ENCODE data around the gene TBC1D13. TPM values are rescaled to one million over a fixed set of nuclear protein-coding genes. Genes with fewer than 3 reads are reported as not detected.
"Not testable (repeated sequence)": the region's sequence is repeated elsewhere in the genome, so short reads cannot be mapped to it uniquely, and the experiment has no call there.

The TBC1D13 gene, protein sequence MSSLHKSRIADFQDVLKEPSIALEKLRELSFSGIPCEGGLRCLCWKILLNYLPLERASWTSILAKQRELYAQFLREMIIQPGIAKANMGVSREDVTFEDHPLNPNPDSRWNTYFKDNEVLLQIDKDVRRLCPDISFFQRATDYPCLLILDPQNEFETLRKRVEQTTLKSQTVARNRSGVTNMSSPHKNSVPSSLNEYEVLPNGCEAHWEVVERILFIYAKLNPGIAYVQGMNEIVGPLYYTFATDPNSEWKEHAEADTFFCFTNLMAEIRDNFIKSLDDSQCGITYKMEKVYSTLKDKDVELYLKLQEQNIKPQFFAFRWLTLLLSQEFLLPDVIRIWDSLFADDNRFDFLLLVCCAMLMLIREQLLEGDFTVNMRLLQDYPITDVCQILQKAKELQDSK
- total RNA-seq (2014; rRNA removed; shearing (Covaris generic)), result 31.6 and 58.7 TPM in 2 replicates

GRCh38 chr9:128786681-128787601, at the start of gene TBC1D13:
TSS of gene TBC1D13 (plus strand) at chr9:128787253. CDS start at chr9:128787354, 101 bp downstream.
- DNase-seq (ENCODE audit: low read depth), result peak; percentile 78

- DNase-seq (ENCODE audit: low read depth), result no peak
Measured at GRCh38 chr9:128742401-128742800, 44.7 kb upstream of the TBC1D13 start.

DNA sequence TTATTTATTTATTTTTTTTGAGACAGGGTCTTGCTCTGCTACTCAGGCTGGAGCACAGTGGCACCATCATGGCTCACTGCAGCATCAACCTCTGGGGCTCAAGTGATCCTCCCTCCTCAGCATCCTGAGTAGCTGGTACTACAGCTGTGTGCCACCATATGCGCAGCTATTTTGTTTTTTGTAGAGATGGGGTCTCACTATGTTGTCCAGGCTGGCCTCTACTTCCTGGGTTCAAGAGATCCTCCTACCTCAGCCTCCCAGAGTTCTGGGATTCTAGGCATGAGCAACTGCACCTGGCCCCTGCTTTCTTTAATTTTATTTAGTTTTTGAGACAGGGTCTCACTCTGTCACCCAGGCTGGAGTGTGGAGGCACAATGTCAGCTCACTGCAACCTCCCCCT, 43.6 kb upstream of the TBC1D13 start:
- no peak for DNase-seq (ENCODE audit: low read depth)

- no peak for DNase-seq (ENCODE audit: low read depth)
Measured at GRCh38 chr9:128747241-128747640, 39.8 kb upstream of the TBC1D13 start.

DNA sequence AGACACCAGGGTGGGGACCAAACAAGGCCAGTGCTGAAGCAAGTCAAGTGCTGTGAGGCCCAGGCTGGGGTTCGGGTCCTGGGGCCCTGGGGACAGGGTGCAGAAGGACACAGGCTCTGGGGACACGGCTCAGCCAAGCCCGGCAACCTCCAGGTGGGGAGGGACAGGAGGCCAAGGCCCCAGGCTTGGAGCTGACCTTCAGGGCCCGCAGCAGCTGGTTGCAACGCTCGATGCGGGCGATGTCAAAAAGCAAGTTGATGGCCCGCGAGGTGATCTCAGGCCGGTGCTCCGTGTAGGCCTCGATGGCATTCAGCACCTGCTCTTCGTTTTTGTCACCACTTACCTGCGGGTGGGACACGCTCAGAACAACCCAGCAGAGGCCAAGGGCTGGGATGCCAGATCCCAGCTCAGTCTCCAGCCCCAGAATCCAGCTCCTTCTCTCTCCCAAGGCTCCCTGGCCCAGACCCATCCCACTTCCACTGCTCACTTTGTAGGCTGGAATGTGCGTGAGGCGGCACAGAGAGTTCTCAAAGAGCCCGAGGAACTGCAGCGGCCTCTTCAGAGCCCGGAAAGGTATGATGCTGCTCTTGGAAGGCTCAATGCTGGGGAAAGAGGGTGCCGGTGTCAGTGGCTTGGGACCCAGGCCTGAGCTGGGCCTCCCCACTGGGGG, 36.0 kb upstream of the TBC1D13 start:
- DNase-seq (ENCODE audit: low read depth), result no peak

GRCh38 chr9:128753627-128754026, 33.4 kb upstream of the TBC1D13 start:
- no peak for DNase-seq (ENCODE audit: low read depth)

DNA sequence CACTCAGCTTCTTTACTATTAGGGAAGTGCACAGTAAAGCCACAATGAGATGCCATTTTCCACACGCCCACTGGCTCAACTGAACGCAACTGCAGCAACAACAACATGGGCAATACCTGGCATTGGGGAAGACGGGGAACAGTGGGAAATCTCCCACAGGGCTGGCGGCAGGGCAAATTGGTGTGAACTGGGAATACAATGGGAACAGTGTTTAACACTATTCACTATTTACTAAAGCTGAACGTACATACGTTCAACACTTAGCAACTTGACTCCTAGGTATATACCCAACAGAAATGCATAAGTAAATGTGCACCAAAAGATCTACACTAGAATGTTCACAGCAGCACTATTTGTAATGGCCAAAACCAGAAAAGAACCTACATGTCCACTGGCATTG, 29.5 kb upstream of the TBC1D13 start:
- no peak for DNase-seq (ENCODE audit: low read depth)

DNA sequence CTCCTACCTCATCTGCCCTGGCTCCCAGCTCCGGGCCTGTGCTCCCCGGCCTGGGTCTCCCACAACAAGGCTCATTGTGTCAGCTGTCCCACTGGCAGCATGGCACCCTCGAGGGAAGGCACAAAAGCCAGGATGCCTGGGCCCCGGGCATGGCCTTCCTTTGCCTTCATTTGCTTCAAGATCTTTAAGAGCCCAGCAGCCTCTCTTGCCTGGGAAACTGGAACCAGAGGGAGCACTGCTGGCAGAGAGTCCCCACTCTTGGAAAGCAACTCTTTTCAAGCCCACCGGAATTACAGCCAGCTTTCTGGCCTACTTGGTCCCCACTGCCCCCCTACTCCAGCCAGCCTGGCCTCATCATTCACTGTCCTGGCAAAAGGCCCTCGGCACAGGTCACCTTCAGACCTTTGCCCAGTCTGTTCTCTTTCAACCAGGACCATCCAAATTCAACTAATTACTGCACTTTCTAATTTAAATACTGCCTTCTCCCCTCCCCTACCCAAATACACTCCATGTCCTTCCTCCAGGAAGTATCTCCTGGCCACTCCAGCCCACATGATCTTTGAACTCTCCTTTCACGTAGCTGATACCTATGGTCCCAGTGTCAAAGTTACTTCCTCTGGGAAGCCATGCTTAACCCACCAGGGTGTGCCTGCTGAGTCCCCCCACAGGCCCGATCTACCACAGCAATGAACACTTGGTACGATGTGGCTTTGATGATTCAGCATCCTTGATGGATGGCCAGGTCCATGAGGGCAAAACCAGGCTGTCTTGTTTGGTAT, 24.2 kb upstream of the TBC1D13 start:
- no peak for DNase-seq (ENCODE audit: low read depth)

DNA sequence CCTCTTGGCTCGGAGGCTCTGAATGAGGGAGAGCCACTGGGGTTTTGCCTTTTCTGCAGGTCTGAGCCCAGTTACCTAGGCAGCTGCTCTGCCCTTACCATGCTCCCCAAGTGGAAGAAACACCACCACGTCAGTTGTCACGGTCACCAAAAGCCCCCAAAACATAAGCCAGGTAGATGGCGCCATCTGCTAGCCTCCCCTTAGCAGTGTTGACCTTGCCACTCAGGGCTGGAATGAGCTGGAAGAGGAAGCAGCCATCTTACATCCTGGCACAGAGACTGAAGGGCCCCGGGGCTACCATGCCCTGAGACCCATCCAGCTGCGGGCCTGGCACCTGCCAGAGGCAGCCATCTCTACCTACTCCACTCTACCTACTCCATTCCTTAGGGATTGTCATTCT, 22.7 kb upstream of the TBC1D13 start:
- no peak for DNase-seq (ENCODE audit: low read depth)

DNA sequence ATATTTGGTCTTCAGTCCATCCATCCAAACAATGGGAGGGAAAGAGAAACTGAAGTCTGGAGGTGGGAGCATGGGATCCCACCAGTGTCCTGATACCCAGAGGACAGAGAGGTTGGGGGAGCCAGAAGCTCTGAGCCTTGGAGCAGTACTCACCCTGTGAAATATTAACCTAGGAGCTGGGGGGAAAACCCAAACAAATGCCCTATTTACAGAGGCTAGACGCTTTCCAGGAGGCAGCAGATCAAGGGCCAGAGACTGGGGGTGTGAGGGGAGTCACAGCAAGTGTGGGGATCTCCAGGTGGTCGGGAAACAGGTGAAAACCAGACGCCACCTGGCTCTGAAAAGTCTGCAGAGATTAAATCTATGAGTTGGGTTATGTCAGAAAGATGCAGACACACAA, 21.6 kb upstream of the TBC1D13 start:
- no peak for DNase-seq (ENCODE audit: low read depth)

DNA sequence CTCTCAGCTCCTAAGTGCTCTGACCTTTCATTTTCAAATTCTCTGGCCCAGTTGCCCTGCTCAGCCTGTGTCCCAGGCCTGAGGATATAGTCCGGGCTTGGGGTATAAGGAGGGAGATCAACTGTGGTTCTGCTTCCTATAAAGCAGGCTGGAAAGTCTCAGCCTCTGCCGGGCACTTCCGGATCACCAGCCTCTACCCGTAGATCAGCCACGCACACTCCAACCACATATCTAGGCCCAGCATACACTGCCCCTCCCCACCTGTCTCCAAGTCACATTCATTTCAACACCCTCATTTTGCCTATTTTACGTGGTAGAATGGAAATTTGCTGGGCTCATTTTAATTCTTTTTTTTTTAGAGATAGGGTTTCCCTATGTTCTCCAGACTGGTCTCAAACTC, 18.4 kb upstream of the TBC1D13 start:
- no peak for DNase-seq (ENCODE audit: low read depth)

- no peak for DNase-seq (ENCODE audit: low read depth)
Measured at GRCh38 chr9:128770286-128771030, 16.6 kb upstream of the TBC1D13 start.

DNA sequence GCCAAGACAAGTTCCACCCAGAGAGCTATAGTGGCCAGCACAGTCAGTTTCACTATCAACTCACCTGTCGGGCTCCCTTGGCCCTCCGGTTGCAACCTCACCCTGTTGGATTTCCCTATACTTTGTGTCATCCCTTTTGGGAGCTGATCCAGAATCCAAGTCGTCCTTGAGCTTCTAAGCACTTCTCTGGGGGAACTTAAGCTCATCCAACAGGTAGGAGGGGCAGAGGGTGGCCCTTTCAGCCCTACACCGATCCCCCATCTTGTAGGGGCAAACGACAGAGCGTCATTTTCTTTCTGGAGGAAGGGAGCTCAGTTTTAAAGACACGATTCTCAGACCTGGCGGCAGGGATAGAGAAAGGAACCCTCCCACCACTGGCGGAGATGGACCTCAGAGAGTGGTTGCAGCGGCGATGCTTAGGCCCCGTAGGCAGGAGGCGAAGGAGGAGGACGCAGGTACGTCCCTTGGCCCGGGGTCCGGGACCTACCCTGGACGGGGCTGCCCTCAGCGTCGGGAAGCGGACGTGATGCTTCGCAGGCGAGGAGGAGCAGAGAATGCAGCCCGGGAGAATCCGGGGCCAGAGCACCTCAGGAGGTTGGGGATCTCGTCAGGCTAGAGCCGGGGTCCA, 15.8 kb upstream of the TBC1D13 start:
- peak; percentile 42 for DNase-seq (ENCODE audit: low read depth)

DNA sequence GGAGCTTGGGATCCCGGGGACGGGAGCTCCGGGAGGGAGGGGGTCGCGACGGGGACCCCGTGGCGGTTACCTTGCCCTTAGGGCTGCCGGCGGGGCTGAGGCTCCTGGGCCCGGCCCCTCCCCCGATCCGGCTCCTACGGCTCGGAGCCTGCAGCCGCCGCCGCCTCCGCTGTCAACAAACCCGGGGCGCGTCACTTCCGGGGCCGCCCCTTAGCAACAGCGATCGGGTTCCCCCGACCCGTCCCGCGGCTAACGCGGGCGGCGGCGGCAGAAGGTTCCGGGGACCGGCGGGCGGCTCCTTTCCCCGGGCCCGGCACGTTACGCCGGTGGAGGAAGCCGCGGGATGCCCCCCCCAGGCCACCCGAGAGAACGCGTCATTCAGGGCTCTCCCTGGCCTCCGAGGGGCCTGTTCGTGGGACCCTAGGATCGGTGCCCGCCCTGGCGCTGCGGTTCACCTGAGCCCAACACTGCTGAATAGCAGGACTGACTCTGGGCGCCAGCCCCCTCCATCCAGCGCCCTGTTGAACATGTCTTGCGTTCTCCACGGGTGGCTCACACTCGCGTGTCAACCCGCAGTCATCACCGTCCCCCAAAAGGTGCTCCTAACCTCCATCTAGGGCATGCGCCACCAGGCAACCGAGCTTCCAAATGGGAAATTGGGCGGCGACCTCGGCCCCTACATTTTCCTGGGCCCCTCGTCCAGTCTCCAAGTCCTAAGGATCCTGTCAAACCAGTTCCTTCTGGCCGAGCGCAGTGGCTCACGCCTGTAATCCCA, 15.1 kb upstream of the TBC1D13 start, which contains the start of gene ZER1:
TSS of gene ZER1 (minus strand) at position 183 of the 775 bp plus-strand sequence. CDS start 16,362 bp downstream, outside the sequence.
- DNase-seq (ENCODE audit: low read depth), result peak; percentile 84

DNA sequence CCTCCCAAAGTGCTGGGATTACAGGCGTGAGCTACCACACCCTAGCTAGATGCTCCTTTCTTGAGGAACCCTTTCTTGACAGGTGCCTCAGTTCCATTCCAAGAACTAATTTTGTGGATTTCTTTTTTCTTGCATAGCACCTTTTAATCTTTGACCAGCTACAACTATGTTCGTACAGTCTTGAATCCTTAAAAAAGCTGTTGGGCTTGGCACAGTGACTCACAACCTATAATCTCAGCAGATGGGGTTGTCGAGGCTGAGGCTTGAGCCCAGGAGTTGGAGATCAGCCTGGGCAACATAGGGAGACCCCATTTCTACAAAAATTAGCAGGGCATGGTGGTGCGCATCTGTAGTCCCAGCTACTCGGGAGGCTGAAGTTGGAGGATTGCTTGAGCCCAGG, 14.0 kb upstream of the TBC1D13 start:
- DNase-seq (ENCODE audit: low read depth), result no peak

DNA sequence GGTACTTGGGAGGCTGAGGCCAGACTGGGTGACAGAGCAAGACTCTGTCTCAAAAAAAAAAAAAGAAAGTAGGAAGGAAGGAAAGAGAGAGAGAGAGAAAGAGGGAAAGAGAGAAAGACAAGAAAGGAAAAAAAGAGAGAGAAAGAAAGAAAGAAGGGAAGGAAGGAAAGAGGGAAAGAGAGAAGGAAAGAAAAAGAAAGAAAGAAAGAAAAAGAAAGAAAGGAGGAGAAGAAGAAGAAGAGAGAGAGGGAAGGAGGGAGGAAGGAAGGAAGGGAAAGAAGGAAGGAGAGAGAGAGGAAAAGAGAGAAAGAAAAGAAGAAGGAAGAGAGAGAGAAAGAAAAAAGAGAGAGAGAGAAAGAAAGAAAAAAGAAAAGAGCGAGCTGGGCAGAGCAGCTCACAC, 12.2 kb upstream of the TBC1D13 start:
- DNase-seq (ENCODE audit: low read depth), result no peak

GRCh38 chr9:128780093-128780492, 7.0 kb upstream of the TBC1D13 start:
- DNase-seq (ENCODE audit: low read depth), result not testable (repeated sequence)

- no peak for DNase-seq (ENCODE audit: low read depth)
Measured at GRCh38 chr9:128781187-128782070, 5.6 kb upstream of the TBC1D13 start.

Data from M059J (cell line).